Panc1 (cell line): ENCODE results near the gene XYLT1.

ENCODE experiments used
- CTCF ChIP-seq: fragments of 450-650 bp; IDR thresholded peaks from 2 replicates; pipeline ENCODE4 v1.5.1; 2017; ENCODE audit warnings: mild to moderate bottlenecking
- POLR2AphosphoS5 ChIP-seq: IDR thresholded peaks from 2 replicates; pipeline ENCODE4 v1.6.1; 2012; ENCODE audit warnings: mild to moderate bottlenecking, low read depth, low read length, moderate library complexity
- REST ChIP-seq, 2 experiments: IDR thresholded peaks; 2 replicates each; pipeline ENCODE4 v1.6.1; 2011 to 2012; ENCODE audit warnings: low read depth in 2 of 2, control low read depth in 1 of 2, low read length in 1 of 2, mild to moderate bottlenecking in 1 of 2, moderate library complexity in 1 of 2; ENCODE audit not compliant: insufficient read depth in 1 of 2
- SIN3A ChIP-seq: IDR thresholded peaks from 2 replicates; pipeline ENCODE4 v1.6.1; 2012; ENCODE audit warnings: low read depth, mild to moderate bottlenecking, low read length, moderate library complexity, borderline replicate concordance; ENCODE audit not compliant: insufficient read depth

GRCh38 chr16:17129971-17130370 is 340.8 kb downstream of the XYLT1 start:
- TF ChIP-seq CTCF, result no peak
- TF ChIP-seq REST (IDR thresholded peaks at IDR 0.05; ENCODE audit: insufficient read depth in 1 of 2, low read depth in 2 of 2, low read length in 1 of 2), result no peak
- no peak for TF ChIP-seq POLR2AphosphoS5
- no peak for TF ChIP-seq SIN3A
